K562 (cell line): Measurements from ENCODE around the gene MCU. TPM values are rescaled to one million over a fixed set of nuclear protein-coding genes. Genes with fewer than 3 reads are reported as not detected.

Experiments used
- ATAC-seq: fragments of 200-7000 bp; cut with Tn5 transposase; 3 replicates; pipeline ENCODE4 v1.9.1; 2020; ENCODE audit warnings: moderate library complexity
- BruUV-seq: library from RNA; stranded (reverse); fragments of 400-500 nt; replicated peaks from 2 replicates; lab custom pipeline; 2021; lab: Mats Ljungman, UMichigan
- CTCF ChIA-PET: fragments of 300-600 bp; formaldehyde crosslinking; extraction: SDS; loops from one replicate; lab custom pipeline; 2021; ENCODE audit warnings: low intra/inter-chr PET ratio; lab: Yijun Ruan, JAX
- POLR2A ChIA-PET: fragments of 300-600, 350-650 bp; sonication (Branson Sonifier 250); formaldehyde crosslinking; extraction: SDS; loops from one replicate; lab custom pipeline; 2021; ENCODE audit warnings: antibody characterized with exemption, inconsistent platforms; lab: Yijun Ruan, JAX
- DNase-seq, 4 experiments: peaks; one replicate each; pipeline versions ENCODE4 v3.0.0 to v3.0.0-alpha.2; 2011 to 2018; ENCODE audit warnings: low spot score in 3 of 4, mixed read lengths in 3 of 4; ENCODE audit errors: extremely low read depth in 1 of 4
- FAIRE-seq: peaks from 2 replicates; lab custom pipeline; 2011; peaks lifted over from hg19 to GRCh38; lab: Jason Lieb, UNC
- H2AFZ ChIP-seq: 2 replicates; pipeline ENCODE4 v1.6.0; 2011; ENCODE audit warnings: low read depth, low read length, control low read depth, inconsistent platforms
- H3K27ac ChIP-seq: fragments of 200-600 bp; 3 replicates; pipeline ENCODE4 v1.8.0; 2011; ENCODE audit warnings: low read depth, mild to moderate bottlenecking, control low read depth, inconsistent platforms, low read length, moderate library complexity, mixed read lengths; ENCODE audit errors: extremely low read depth
- H3K27me3 ChIP-seq, 2 experiments: fragments of 300-600 bp in 1 of 2; 2 replicates in 1 of 2; 3 replicates in 1 of 2; pipeline versions ENCODE4 v1.6.0 to v1.8.0; 2011; ENCODE audit warnings: inconsistent platforms in 2 of 2, low read length in 2 of 2, mild to moderate bottlenecking in 1 of 2, mixed read lengths in 1 of 2, moderate library complexity in 1 of 2; ENCODE audit not compliant: control insufficient read depth in 2 of 2, insufficient read depth in 2 of 2
- H3K36me3 ChIP-seq: fragments of 300-600 bp; 3 replicates; pipeline ENCODE4 v1.8.0; 2011; ENCODE audit warnings: mild to moderate bottlenecking, low read length, inconsistent platforms; ENCODE audit not compliant: control insufficient read depth, insufficient read depth
- H3K4me1 ChIP-seq, 2 experiments: fragments of 200-600 bp in 1 of 2; replicated peaks in 1 of 2; 2 replicates in 1 of 2; 3 replicates in 1 of 2; pipeline versions ENCODE4 v1.5.1 to v1.8.0; 2011; ENCODE audit warnings: inconsistent platforms in 2 of 2, low read length in 2 of 2, mild to moderate bottlenecking in 1 of 2, mixed read lengths in 1 of 2, moderate library complexity in 1 of 2; ENCODE audit not compliant: control insufficient read depth in 2 of 2, insufficient read depth in 2 of 2
- H3K4me2 ChIP-seq: 2 replicates; pipeline ENCODE4 v1.6.1; 2011; ENCODE audit warnings: low read length, control low read depth, inconsistent platforms, mixed read lengths; ENCODE audit not compliant: insufficient read depth
- H3K4me3 ChIP-seq: fragments of 200-600 bp; sonication (generic), shearing (Covaris generic); 2 replicates; pipeline ENCODE4 v1.5.1; 2016; ENCODE audit warnings: control low read depth, inconsistent platforms
- H3K79me2 ChIP-seq: fragments of 200-600 bp; 3 replicates; pipeline ENCODE4 v1.8.0; 2011; ENCODE audit warnings: low read length, inconsistent platforms; ENCODE audit not compliant: control insufficient read depth, insufficient read depth
- H3K9ac ChIP-seq, 2 experiments: 2 replicates each; pipeline versions ENCODE4 v1.6.0 to v1.6.1; 2011; ENCODE audit warnings: low read depth in 2 of 2, low read length in 2 of 2, control low read depth in 1 of 2, inconsistent platforms in 1 of 2, mild to moderate bottlenecking in 1 of 2, mixed read lengths in 1 of 2; ENCODE audit not compliant: insufficient read depth in 1 of 2
- H3K9me1 ChIP-seq: one replicate; pipeline ENCODE4 v1.6.0; 2011; ENCODE audit warnings: inconsistent platforms, mild to moderate bottlenecking, low read length, moderate library complexity; ENCODE audit not compliant: control insufficient read depth, insufficient read depth
- H3K9me3 ChIP-seq: replicated peaks from 2 replicates; pipeline ENCODE4 v1.5.1; 2011; ENCODE audit warnings: low read depth, low read length, inconsistent platforms; ENCODE audit not compliant: control insufficient read depth, insufficient read depth
- H4K20me1 ChIP-seq: replicated peaks from 2 replicates; pipeline ENCODE4 v1.6.1; 2011; ENCODE audit warnings: low read length, inconsistent platforms, mixed read lengths; ENCODE audit not compliant: control insufficient read depth, insufficient read depth
- CBX3 ChIP-seq, 2 experiments: IDR thresholded peaks; 1 replicate in 1 of 2; 2 replicates in 1 of 2; pipeline ENCODE4 v1.6.1; 2012; ENCODE audit warnings: inconsistent platforms in 2 of 2, low read length in 2 of 2, borderline replicate concordance in 1 of 2, control low read depth in 1 of 2
- TAF15 ChIP-seq: fragments of 200-400 bp; formaldehyde crosslinking; IDR thresholded peaks from 2 replicates; pipeline ENCODE4 v1.6.1; 2017; ENCODE audit warnings: mild to moderate bottlenecking, low read depth, low read length, moderate library complexity
- ZNF57 ChIP-seq: fragments of 450-650 bp; formaldehyde crosslinking; IDR thresholded peaks from 2 replicates; pipeline ENCODE4 v1.4.0; 2020; ENCODE audit warnings: mild to moderate bottlenecking, moderate library complexity
- WGBS: fragments of 100-300 bp; shearing (Covaris generic); methylation state at CpG from one replicate; pipeline ENCODE4 v1.1.6; 2016; ENCODE audit warnings: low coverage, mixed read lengths; ENCODE audit not compliant: insufficient coverage; ENCODE audit errors: missing lambda C conversion rate; 5-methylcytosine and 5-hydroxymethylcytosine counted together
- in situ Hi-C: fragments of 300-500 bp; cut with MboI; formaldehyde crosslinking; loops from 4 replicates; pipeline ENCODE4 v1.15.0; 2018; ENCODE audit warnings: inconsistent platforms, mixed read lengths
- intact Hi-C: fragments of 100-400 bp; cut with micrococcal nuclease; formaldehyde crosslinking; loops from 2 replicates; pipeline ENCODE4 v1.14.2; 2022
- polyA plus RNA-seq, 8 experiments: library from polyadenylated mRNA; depleted of rRNA in 4 of 8; stranded (reverse) in 5 of 8; unstranded in 3 of 8; fragments of >200 nt; fragmentation: Nextera tagmentation in 2 of 8; fragmentation: Illumina TruSeq in 1 of 8; extraction: Ambion mirVana in 2 of 8; extraction: Trizol in 1 of 8; gene quantifications; 2 replicates each; pipeline versions ENCODE4 v1.2.1 to v1.2.3, GENCODE V29; 2011 to 2014; ENCODE audit warnings: inconsistent platforms in 1 of 8, missing spikeins in 1 of 8
- total RNA-seq, 7 experiments: library from RNA; depleted of rRNA in 6 of 7; stranded (reverse); fragments of >200 nt in 6 of 7; fragmentation: Illumina TruSeq in 2 of 7; extraction: Trizol in 2 of 7; gene quantifications; 2 replicates each; pipeline versions ENCODE4 v1.2.1 to v1.2.3, GENCODE V29; 2011 to 2021; ENCODE audit warnings: low replicate concordance in 1 of 7
- TF ChIP-seq, protein P1 (sequence below): sonication (generic); formaldehyde crosslinking; IDR thresholded peaks from 2 replicates; pipeline ENCODE4 v1.8.1; 2023; ENCODE audit warnings: mild to moderate bottlenecking, missing genetic modification reagents
- TF ChIP-seq, protein P2 (sequence below), 2 experiments: fragments of 450-650 bp in 1 of 2; sonication (generic) in 1 of 2; formaldehyde crosslinking; conservative IDR thresholded peaks; 2 replicates each; pipeline versions ENCODE4 v1.4.0 to v1.8.1; 2020 to 2022; ENCODE audit warnings: mild to moderate bottlenecking in 1 of 2, missing genetic modification reagents in 1 of 2
- TF ChIP-seq, protein P3 (sequence below): sonication (generic); formaldehyde crosslinking; IDR thresholded peaks from 2 replicates; pipeline ENCODE4 v1.8.0; 2022; ENCODE audit warnings: mild to moderate bottlenecking, missing genetic modification reagents
- TF ChIP-seq, protein P4 (sequence below): fragments of 450-650 bp; formaldehyde crosslinking; IDR thresholded peaks from 2 replicates; pipeline ENCODE4 v1.4.0; 2022; ENCODE audit warnings: mild to moderate bottlenecking, moderate library complexity

Gene MCU
- total and polyA plus RNA-seq, 9 of the 15 experiments (the other 6 are each of a cell fraction or from before 2014, with no cell fraction given) = 8.2 to 88.8 (median 21.3) TPM

DNA sequence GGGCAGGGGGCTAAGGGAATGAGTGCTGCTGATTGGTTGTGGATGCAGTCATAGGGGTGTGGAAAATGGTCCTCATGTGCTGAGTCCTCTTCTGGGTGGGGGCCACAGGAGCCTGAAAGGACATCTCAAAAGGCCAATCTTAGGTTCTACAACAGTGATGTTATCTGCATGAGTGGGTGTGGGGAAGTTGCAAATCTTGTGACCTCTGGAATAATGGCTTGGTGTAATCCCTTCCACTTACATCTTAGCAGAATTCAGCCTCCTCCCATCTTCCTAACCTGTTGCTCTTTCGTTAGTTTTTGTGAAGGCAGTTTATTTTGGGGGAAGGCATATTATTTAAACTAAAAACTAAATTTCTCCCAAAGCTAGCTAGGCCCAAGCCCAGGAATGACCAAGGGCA is 159.6 kb downstream of the MCU start:
- Histone ChIP-seq H3K79me2 (no peaks in the 10 kb centered on the region), H3K9me1 (no peaks in the 10 kb centered on the region), H3K27ac (no peak overlapping the region), H2AFZ (no peak overlapping the region), H3K9me3 (peaks cover 5% of the 10 kb centered on the region; the same call in 1 of the 2 replicates), H3K4me3 (no peak overlapping the region), H3K27me3 (no peaks in the 10 kb centered on the region), H3K4me1 (no peaks in the 10 kb centered on the region), H3K4me2 (no peak overlapping the region), H3K9ac (no peak overlapping the region), H3K36me3 (no peaks in the 10 kb centered on the region), H4K20me1 (no peaks in the 10 kb centered on the region)
- WGBS = 36% methylated on average over 1 of the region's 1 CpG
- DNase-seq (no peak), FAIRE-seq (no peak), ATAC-seq (no peak)
- intact Hi-C loops (no loop called here), in situ Hi-C loops (no loop called here)
- ChIA-PET POLR2A (interaction anchor here (1.8 kb wide), 1 partner anchor 9 kb away, joined by 7 read pairs; no protein-coding TSS in a partner anchor), CTCF (no interaction called here)
- peak in 1 of 2 experiments; percentile 33; a peak in 1 of 3 replicates for TF ChIP-seq CBX3 (IDR thresholded peaks at IDR 0.05; ENCODE audit: borderline replicate concordance in 1 of 2, low read length in 2 of 2)
- TF ChIP-seq, protein P1, sequence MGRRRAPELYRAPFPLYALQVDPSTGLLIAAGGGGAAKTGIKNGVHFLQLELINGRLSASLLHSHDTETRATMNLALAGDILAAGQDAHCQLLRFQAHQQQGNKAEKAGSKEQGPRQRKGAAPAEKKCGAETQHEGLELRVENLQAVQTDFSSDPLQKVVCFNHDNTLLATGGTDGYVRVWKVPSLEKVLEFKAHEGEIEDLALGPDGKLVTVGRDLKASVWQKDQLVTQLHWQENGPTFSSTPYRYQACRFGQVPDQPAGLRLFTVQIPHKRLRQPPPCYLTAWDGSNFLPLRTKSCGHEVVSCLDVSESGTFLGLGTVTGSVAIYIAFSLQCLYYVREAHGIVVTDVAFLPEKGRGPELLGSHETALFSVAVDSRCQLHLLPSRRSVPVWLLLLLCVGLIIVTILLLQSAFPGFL (CRISPR knock-in tag) = no peak
- BruUV-seq = no TSS peak

DNA sequence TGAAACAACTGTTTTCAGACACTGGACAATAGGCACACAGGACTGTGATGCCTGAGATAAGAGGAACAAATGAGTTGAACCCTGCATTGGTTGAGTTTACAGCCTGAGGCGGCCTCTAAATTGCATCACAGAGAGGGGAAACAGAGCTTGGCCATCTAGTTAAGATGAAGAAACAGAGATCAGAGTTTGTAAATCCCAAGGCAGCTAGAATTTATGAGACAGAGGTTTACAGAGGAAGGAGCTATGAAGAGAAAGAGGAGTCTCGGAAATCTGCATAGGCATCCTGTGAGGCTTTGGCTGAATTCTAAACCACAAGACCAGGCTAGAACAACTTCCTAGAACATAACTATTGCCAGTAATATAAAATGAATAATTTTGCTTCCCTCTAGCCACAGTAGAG is 160.6 kb downstream of the MCU start:
- H3K79me2 ChIP-seq = no peaks in the 10 kb centered on the region
- ATAC-seq = no peak
- H3K27ac ChIP-seq = no peak overlapping the region
- H4K20me1 ChIP-seq = no peaks in the 10 kb centered on the region
- peaks cover 5% of the 10 kb centered on the region; the same call in 1 of the 2 replicates for H3K9me3 ChIP-seq
- intact Hi-C loops (no loop called here), in situ Hi-C loops (no loop called here)
- no peak overlapping the region for H3K4me3 ChIP-seq
- 84% methylated on average over 2 of the region's 2 CpGs for WGBS
- no peak overlapping the region for H3K4me2 ChIP-seq
- ChIA-PET CTCF (no interaction called here), POLR2A (interaction anchor here (0.7 to 0.9 kb wide), 3 partner anchors 9 to 104 kb away, joined by 3 read pairs; no protein-coding TSS in a partner anchor)
- no peaks in the 10 kb centered on the region for H3K4me1 ChIP-seq
- no peak for FAIRE-seq
- H3K9me1 ChIP-seq = no peaks in the 10 kb centered on the region
- no peaks in the 10 kb centered on the region for H3K36me3 ChIP-seq
- H2AFZ ChIP-seq = no peak overlapping the region
- TF ChIP-seq TAF15 = no peak
- TF ChIP-seq, protein P2, sequence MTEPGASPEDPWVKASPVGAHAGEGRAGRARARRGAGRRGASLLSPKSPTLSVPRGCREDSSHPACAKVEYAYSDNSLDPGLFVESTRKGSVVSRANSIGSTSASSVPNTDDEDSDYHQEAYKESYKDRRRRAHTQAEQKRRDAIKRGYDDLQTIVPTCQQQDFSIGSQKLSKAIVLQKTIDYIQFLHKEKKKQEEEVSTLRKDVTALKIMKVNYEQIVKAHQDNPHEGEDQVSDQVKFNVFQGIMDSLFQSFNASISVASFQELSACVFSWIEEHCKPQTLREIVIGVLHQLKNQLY (CRISPR knock-in tag; conservative IDR thresholded peaks at IDR 0.05) = no peak
- TF ChIP-seq, protein P3, sequence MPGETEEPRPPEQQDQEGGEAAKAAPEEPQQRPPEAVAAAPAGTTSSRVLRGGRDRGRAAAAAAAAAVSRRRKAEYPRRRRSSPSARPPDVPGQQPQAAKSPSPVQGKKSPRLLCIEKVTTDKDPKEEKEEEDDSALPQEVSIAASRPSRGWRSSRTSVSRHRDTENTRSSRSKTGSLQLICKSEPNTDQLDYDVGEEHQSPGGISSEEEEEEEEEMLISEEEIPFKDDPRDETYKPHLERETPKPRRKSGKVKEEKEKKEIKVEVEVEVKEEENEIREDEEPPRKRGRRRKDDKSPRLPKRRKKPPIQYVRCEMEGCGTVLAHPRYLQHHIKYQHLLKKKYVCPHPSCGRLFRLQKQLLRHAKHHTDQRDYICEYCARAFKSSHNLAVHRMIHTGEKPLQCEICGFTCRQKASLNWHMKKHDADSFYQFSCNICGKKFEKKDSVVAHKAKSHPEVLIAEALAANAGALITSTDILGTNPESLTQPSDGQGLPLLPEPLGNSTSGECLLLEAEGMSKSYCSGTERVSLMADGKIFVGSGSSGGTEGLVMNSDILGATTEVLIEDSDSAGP (CRISPR knock-in tag) = no peak
- no peak for TF ChIP-seq ZNF57 (CRISPR knock-in tag)
- TF ChIP-seq, protein P4, sequence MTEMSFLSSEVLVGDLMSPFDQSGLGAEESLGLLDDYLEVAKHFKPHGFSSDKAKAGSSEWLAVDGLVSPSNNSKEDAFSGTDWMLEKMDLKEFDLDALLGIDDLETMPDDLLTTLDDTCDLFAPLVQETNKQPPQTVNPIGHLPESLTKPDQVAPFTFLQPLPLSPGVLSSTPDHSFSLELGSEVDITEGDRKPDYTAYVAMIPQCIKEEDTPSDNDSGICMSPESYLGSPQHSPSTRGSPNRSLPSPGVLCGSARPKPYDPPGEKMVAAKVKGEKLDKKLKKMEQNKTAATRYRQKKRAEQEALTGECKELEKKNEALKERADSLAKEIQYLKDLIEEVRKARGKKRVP (CRISPR knock-in tag) = no peak
- no peak for DNase-seq
- H3K9ac ChIP-seq = no peak overlapping the region
- BruUV-seq = no TSS peak
- H3K27me3 ChIP-seq = no peaks in the 10 kb centered on the region
